Suprapubic skin (tissue), 4 donors: ENCODE results near the gene HOXD12. TPM values are rescaled to one million over a fixed set of nuclear protein-coding genes. Genes with fewer than 3 reads are reported as not detected.

ENCODE experiments used
- DNase-seq, 2 donors: peaks; one replicate each; pipeline ENCODE4 v3.0.0-alpha.2; 2019; ENCODE audit warnings: low spot score in 2 of 2
- H3K27ac ChIP-seq: fragments of 200-600 bp; sonication (generic); one replicate; pipeline ENCODE4 v1.5.1; 2019
- H3K27me3 ChIP-seq: fragments of 200-600 bp; sonication (generic); one replicate; pipeline ENCODE4 v1.5.1; 2019
- H3K36me3 ChIP-seq: fragments of 200-600 bp; sonication (generic); one replicate; pipeline ENCODE4 v1.5.1; 2019
- H3K4me1 ChIP-seq: fragments of 200-600 bp; sonication (generic); one replicate; pipeline ENCODE4 v1.5.1; 2019
- H3K4me3 ChIP-seq: fragments of 200-600 bp; sonication (generic); one replicate; pipeline ENCODE4 v1.5.1; 2019; ENCODE audit warnings: mild to moderate bottlenecking
- H3K9me3 ChIP-seq: fragments of 200-600 bp; sonication (generic); one replicate; pipeline ENCODE4 v1.5.1; 2019
- EP300 ChIP-seq: sonication (generic); formaldehyde crosslinking; IDR thresholded peaks from one replicate; pipeline ENCODE4 v1.6.1; 2017; ENCODE audit warnings: antibody characterized with exemption
- POLR2A ChIP-seq, 2 donors: fragments of 450-650 bp; IDR thresholded peaks; one replicate each; pipeline ENCODE4 v1.6.1; 2017; ENCODE audit warnings: antibody characterized with exemption in 2 of 2, mild to moderate bottlenecking in 2 of 2, moderate library complexity in 2 of 2
- POLR2AphosphoS5 ChIP-seq, 3 donors: sonication (generic); formaldehyde crosslinking; IDR thresholded peaks; one replicate each; pipeline ENCODE4 v1.6.1; 2017; ENCODE audit warnings: antibody characterized with exemption in 3 of 3
- WGBS: methylation state at CpG from one replicate; pipeline ENCODE4 v1.1.5; 2018; 5-methylcytosine and 5-hydroxymethylcytosine counted together
- total RNA-seq, 4 donors: library from RNA; depleted of rRNA; stranded (reverse); fragments of >200 nt; gene quantifications; one replicate each; pipeline ENCODE4 v1.1.0, GENCODE V29; 2016
- TF ChIP-seq, protein P1 (sequence below), 2 donors: fragments of 200-600 bp in 1 of 2; fragments of 450-650 bp in 1 of 2; sonication (generic) in 1 of 2; IDR thresholded peaks; one replicate each; pipeline ENCODE4 v1.5.1; 2016 to 2019; ENCODE audit warnings: antibody characterized with exemption in 2 of 2, mild to moderate bottlenecking in 1 of 2, moderate library complexity in 1 of 2

The HOXD12 gene
- total RNA-seq, 4 donors from 2014 or later = not detected

- no peak for DNase-seq
- Histone ChIP-seq H3K27ac (no peak overlapping the region), H3K4me3 (no peak overlapping the region), H3K9me3 (no peaks in the 10 kb centered on the region), H3K36me3 (no peaks in the 10 kb centered on the region), H3K4me1 (peaks cover 29% of the 10 kb centered on the region), H3K27me3 (peaks cover 100% of the 10 kb centered on the region)
- 28% methylated on average over 25 of the region's 40 CpGs for WGBS
- TF ChIP-seq EP300 (no peak), POLR2A (IDR thresholded peaks at IDR 0.05) (no peak), POLR2AphosphoS5 (IDR thresholded peaks at IDR 0.05) (no peak)
- TF ChIP-seq, protein P1, sequence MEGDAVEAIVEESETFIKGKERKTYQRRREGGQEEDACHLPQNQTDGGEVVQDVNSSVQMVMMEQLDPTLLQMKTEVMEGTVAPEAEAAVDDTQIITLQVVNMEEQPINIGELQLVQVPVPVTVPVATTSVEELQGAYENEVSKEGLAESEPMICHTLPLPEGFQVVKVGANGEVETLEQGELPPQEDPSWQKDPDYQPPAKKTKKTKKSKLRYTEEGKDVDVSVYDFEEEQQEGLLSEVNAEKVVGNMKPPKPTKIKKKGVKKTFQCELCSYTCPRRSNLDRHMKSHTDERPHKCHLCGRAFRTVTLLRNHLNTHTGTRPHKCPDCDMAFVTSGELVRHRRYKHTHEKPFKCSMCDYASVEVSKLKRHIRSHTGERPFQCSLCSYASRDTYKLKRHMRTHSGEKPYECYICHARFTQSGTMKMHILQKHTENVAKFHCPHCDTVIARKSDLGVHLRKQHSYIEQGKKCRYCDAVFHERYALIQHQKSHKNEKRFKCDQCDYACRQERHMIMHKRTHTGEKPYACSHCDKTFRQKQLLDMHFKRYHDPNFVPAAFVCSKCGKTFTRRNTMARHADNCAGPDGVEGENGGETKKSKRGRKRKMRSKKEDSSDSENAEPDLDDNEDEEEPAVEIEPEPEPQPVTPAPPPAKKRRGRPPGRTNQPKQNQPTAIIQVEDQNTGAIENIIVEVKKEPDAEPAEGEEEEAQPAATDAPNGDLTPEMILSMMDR (IDR thresholded peaks at IDR 0.05) = no peak
These were observed 13.0 kb downstream of the HOXD12 start for GRCh38 chr2:176112375-176113302.

DNA sequence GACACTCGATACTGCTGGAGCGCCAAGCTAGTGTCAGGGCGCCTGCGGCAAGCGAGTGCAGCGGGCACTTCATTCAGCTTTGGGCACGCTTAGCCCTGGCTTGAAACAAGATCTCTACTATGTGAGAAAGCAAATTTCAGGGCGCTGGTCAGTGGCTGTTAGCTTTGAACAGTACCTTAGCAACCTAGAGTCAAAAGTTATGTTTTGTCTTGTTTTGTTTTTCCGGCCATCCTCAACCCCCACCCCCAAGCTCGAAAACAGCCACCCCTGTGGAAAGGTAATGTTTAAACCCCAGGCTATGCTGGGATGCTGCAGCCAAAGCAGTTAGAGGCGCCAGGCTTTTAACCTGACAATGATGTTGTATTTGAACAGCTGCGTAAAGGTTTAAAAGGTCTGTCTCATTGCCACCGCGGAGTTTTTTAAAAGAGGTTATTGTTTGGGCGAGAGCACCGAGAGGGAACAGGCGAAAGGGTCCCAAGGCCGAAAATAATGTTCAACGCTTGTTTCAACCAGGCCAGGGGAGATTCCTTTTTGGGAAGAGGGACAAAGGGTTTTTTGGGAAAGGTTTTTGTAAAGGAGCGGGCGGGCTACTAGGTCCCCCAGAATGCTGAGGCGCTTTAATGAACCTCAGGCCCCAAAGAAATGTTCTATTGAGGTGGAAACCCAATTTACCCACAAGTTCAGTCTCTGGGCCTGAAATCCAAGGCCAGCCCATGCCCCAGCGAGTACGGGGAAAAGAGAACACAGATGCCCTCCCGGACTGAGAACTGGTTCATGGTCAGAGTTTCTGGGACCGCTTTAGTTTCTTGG, 14.7 kb downstream of the HOXD12 start:
- Histone ChIP-seq H3K27me3 (peaks cover 100% of the 10 kb centered on the region), H3K4me3 (no peak overlapping the region), H3K9me3 (no peaks in the 10 kb centered on the region), H3K4me1 (peaks cover 19% of the 10 kb centered on the region), H3K36me3 (no peaks in the 10 kb centered on the region), H3K27ac (no peak overlapping the region)
- DNase-seq = no peak
- TF ChIP-seq EP300 (no peak), POLR2AphosphoS5 (IDR thresholded peaks at IDR 0.05) (no peak), POLR2A (IDR thresholded peaks at IDR 0.05) (no peak)
- TF ChIP-seq, protein P1 (IDR thresholded peaks at IDR 0.05) = no peak
- WGBS = 42% methylated on average over 24 of the region's 26 CpGs

DNA sequence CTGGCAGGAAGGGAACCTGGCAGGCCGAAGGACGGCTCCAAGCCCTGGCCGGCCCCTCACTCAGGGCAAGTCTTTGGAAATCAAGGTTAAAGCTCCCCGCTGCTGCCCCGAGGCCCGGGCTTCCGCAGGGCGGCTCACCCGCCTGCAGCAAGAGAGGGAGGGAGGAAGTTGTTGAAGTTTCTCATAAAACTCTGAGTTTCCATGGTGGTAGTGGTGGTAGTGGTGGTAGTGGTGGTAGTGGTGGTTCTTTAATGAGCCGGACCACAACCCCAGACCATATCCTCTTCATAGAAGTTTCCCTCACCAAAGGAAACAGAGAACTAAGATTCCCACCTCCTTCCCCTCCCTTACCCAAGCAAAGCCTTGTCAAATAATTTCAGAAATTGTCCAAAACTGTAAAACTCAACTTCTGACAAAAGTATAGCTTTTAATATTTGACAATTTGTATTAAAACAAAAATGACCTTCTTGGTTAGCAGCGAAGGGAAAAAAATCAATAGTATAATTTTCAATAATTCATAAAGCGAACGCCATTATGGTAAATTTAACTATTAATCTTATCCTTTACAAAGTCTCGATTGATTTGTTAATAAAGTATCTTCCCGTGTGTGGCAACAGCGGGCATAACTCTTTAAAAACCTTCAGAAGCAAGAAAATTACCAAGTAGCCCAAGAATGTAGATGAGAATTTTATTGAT, 15.5 kb downstream of the HOXD12 start:
- no peak for DNase-seq
- no peaks in the 10 kb centered on the region for H3K36me3 ChIP-seq
- H3K4me1 ChIP-seq = peaks cover 19% of the 10 kb centered on the region
- 56% methylated on average over 15 of the region's 16 CpGs for WGBS
- no peak for TF ChIP-seq EP300
- TF ChIP-seq POLR2A (IDR thresholded peaks at IDR 0.05) = no peak
- TF ChIP-seq, protein P1 (IDR thresholded peaks at IDR 0.05) = no peak
- TF ChIP-seq POLR2AphosphoS5 (IDR thresholded peaks at IDR 0.05) = no peak
- no peak overlapping the region for H3K27ac ChIP-seq
- no peaks in the 10 kb centered on the region for H3K9me3 ChIP-seq
- peaks cover 100% of the 10 kb centered on the region for H3K27me3 ChIP-seq
- H3K4me3 ChIP-seq = no peak overlapping the region

DNA sequence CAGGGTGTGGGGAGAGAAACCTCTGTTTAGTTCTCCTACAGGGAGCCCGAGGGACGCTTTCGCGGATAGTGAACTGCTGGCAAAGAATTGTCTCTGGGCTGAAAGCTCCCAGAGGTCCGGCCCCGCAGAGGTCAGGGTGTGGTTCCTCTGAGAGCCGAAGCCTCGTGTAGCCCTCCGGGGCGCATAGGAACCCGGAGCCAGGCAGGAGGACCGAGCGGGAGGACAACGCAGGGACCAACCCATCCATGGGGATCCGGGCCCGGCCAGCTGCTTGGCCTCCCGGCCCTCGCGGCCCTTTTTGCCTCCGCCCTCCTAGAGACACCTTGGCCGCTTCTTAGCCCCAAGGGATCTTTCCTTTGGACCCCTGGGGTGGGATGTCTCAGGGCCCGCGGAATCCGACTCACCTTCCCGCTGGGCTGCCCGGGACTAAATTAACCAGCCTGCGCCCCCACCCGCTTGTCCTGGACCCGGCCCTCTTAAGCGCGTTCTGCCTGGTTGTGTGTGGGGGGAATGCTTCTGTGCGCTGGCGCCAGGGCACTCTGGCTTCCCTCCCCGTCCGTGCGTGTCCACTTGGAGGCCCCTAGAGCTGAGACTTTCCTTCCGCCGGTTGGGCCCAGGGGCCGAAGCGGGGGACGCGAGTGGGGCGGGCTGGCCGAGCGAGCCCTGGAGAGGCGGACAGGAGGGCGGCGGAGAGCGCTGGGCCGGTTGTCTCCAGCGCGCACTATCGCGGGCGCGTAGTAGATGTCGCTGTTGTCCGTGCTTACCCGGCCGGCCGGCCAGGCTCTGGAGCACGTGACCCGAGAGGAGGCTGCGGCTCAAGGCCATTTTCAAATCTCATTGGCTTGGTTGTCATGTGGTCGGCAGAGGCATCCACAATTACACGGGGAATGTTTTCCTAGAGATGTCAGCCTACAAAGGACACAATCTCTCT, 16.6 kb downstream of the HOXD12 start, which contains the start of gene HOXD10:
Gene HOXD10 (plus strand): TSS at position 896 of the 931 bp plus-strand sequence. CDS start 56 bp downstream, outside the sequence.
- peak within 1 kb of the TSS; percentile 35 for H3K4me3 ChIP-seq
- H3K36me3 ChIP-seq = no peaks in the 10 kb centered on the region
- H3K27me3 ChIP-seq = peaks cover 100% of the 10 kb centered on the region
- TF ChIP-seq POLR2AphosphoS5 (IDR thresholded peaks at IDR 0.05) (no peak), POLR2A (IDR thresholded peaks at IDR 0.05) (no peak), EP300 (no peak)
- TF ChIP-seq, protein P1 (IDR thresholded peaks at IDR 0.05) = no peak
- H3K4me1 ChIP-seq = peaks cover 14% of the 10 kb centered on the region
- 11% methylated on average over 38 of the region's 66 CpGs for WGBS
- no peak for DNase-seq
- H3K27ac ChIP-seq = peak within 1 kb of the TSS; percentile 31
- H3K9me3 ChIP-seq = no peaks in the 10 kb centered on the region
